ENCODE data around the gene ATP1B2.
"Not testable (repeated sequence)": the region's sequence is repeated elsewhere in the genome, so short reads cannot be mapped to it uniquely, and the experiment has no call there.

Gene ATP1B2

GRCh38 chr17:7634384-7634783 lies 16.3 kb upstream of the ATP1B2 start:
- no peak for DNase-seq (ENCODE audit: low read depth in 2 of 2)

GRCh38 chr17:7636163-7636562 lies 14.6 kb upstream of the ATP1B2 start:
- DNase-seq (ENCODE audit: low read depth in 2 of 2), result no peak

- no peak for DNase-seq (ENCODE audit: low read depth in 2 of 2)
These were observed 9.9 kb upstream of the ATP1B2 start for GRCh38 chr17:7640783-7641182.

GRCh38 chr17:7641635-7642034 lies 9.1 kb upstream of the ATP1B2 start:
- not testable (repeated sequence) for DNase-seq (ENCODE audit: low read depth in 2 of 2)

GRCh38 chr17:7644775-7645174 lies 6.0 kb upstream of the ATP1B2 start:
- DNase-seq (ENCODE audit: low read depth in 2 of 2), result no peak

- DNase-seq (ENCODE audit: low read depth in 2 of 2), result no peak
These were observed 4.3 kb upstream of the ATP1B2 start for GRCh38 chr17:7646457-7646856.

GRCh38 chr17:7647018-7647417 lies 3.7 kb upstream of the ATP1B2 start:
- no peak for DNase-seq (ENCODE audit: low read depth in 2 of 2)

- no peak for DNase-seq (ENCODE audit: low read depth in 2 of 2)
These were observed 455 bp downstream of the ATP1B2 start for GRCh38 chr17:7651097-7651664.

GRCh38 chr17:7651665-7652387 lies 1.1 kb downstream of the ATP1B2 start:
- no peak for DNase-seq (ENCODE audit: low read depth in 2 of 2)

GRCh38 chr17:7652388-7653356 lies 1.9 kb downstream of the ATP1B2 start:
- DNase-seq (ENCODE audit: low read depth in 2 of 2), result no peak

GRCh38 chr17:7654832-7655540 lies 4.3 kb downstream of the ATP1B2 start:
- no peak for DNase-seq (ENCODE audit: low read depth in 2 of 2)

- no peak for DNase-seq (ENCODE audit: low read depth in 2 of 2)
These were observed 4.8 kb downstream of the ATP1B2 start for GRCh38 chr17:7655541-7655840.

- no peak for DNase-seq (ENCODE audit: low read depth in 2 of 2)
These were observed 6.4 kb downstream of the ATP1B2 start for GRCh38 chr17:7656958-7657609.

- no peak for DNase-seq (ENCODE audit: low read depth in 2 of 2)
These were observed 17.1 kb downstream of the ATP1B2 start for GRCh38 chr17:7667656-7668406.

- DNase-seq (ENCODE audit: low read depth in 2 of 2), result no peak
These were observed 17.8 kb downstream of the ATP1B2 start for GRCh38 chr17:7668482-7668881.

- no peak for DNase-seq (ENCODE audit: low read depth in 2 of 2)
These were observed 22.5 kb downstream of the ATP1B2 start for GRCh38 chr17:7673239-7673638.

- DNase-seq (ENCODE audit: low read depth in 2 of 2), result no peak
These were observed 24.2 kb downstream of the ATP1B2 start for GRCh38 chr17:7674934-7675333.

- DNase-seq (ENCODE audit: low read depth in 2 of 2), result no peak
These were observed 25.8 kb downstream of the ATP1B2 start for GRCh38 chr17:7676533-7676932.

GRCh38 chr17:7677388-7678067 lies 26.8 kb downstream of the ATP1B2 start:
- no peak for DNase-seq (ENCODE audit: low read depth in 2 of 2)

GRCh38 chr17:7684851-7685532 lies 34.3 kb downstream of the ATP1B2 start:
- DNase-seq (ENCODE audit: low read depth in 2 of 2), result no peak
